Uterus (tissue), 2 donors: ENCODE data around the gene CLK2.

ENCODE experiments used
- CTCF ChIP-seq, 4 experiments: fragments of 200-600 bp in 2 of 4; fragments of 450-650 bp in 2 of 4; sonication (generic) in 2 of 4; IDR thresholded peaks; one replicate each; pipeline ENCODE4 v1.5.1; 2016 to 2019; ENCODE audit warnings: antibody characterized with exemption in 4 of 4, mild to moderate bottlenecking in 2 of 4, moderate library complexity in 1 of 4
- POLR2A ChIP-seq, 2 donors: fragments of 450-650 bp; IDR thresholded peaks; one replicate each; pipeline ENCODE4 v1.6.1; 2016; ENCODE audit warnings: antibody characterized with exemption in 2 of 2, mild to moderate bottlenecking in 1 of 2, moderate library complexity in 1 of 2

- TF ChIP-seq CTCF (IDR thresholded peaks at IDR 0.05) (no peak), POLR2A (IDR thresholded peaks at IDR 0.05) (no peak)
Measured at GRCh38 chr1:155304558-155305063, 31.3 kb upstream of the CLK2 start.
